T-helper 1 cell treated with Interleukin-12 subunit alpha and Interleukin-12 subunit beta and Interleukin-4 antibody, amounts not matched to agents 30 ng/mL and 1 ng/mL, for 36 hours (primary cell): Measurements from ENCODE around the gene ACTL9. TPM values are rescaled to one million over a fixed set of nuclear protein-coding genes. Genes with fewer than 3 reads are reported as not detected.

ENCODE experiments used
- intact Hi-C: fragments of 100-400 bp; cut with micrococcal nuclease; formaldehyde crosslinking; loops from one replicate; pipeline ENCODE4 v1.15.1; 2024
- total RNA-seq: library from RNA; stranded (reverse); gene quantifications from 2 replicates; pipeline ENCODE4 v1.2.3, GENCODE V29; 2022

Gene ACTL9
- total RNA-seq, 1 donor from 2014 or later: not detected

DNA sequence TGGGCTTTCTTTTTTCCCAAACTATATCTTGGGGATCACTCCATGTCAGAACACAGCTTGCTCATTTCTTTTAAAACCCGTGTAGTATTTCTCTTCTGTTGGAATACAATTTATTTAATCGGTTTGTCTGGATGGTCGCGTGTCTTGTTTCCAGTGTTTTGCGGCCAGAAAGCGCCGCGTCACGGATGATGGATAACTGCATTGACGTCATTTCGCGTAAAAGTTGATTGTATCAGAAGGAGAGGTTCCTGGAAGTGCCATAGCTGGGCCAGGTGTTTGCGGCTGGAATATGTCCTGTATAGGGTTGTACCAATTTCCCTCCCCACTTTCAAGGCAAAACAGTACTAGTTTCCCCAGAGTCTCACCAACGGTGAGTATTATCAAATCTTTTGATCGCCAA, 9.7 kb downstream of the ACTL9 start:
- intact Hi-C loops: no loop called here

DNA sequence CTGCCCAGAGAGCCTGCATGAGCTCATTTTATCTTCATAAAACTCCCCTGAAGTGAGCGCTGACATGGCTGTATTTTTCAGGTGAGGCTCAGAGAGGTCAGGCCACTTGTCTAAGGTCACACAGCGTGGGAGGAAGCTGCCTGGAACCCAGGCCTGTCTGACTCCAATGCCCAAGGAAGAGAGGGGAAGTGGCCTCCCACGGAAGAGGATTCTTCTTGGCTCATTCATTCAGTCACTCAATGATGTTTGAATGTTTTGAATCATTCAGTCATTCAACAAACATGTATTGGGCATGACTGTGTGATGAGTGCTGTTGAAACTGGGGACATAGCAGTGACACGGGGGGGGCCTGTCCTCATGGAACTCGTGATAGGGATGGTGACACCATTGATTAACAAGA, 12.0 kb downstream of the ACTL9 start:
- intact Hi-C loops: no loop called here

DNA sequence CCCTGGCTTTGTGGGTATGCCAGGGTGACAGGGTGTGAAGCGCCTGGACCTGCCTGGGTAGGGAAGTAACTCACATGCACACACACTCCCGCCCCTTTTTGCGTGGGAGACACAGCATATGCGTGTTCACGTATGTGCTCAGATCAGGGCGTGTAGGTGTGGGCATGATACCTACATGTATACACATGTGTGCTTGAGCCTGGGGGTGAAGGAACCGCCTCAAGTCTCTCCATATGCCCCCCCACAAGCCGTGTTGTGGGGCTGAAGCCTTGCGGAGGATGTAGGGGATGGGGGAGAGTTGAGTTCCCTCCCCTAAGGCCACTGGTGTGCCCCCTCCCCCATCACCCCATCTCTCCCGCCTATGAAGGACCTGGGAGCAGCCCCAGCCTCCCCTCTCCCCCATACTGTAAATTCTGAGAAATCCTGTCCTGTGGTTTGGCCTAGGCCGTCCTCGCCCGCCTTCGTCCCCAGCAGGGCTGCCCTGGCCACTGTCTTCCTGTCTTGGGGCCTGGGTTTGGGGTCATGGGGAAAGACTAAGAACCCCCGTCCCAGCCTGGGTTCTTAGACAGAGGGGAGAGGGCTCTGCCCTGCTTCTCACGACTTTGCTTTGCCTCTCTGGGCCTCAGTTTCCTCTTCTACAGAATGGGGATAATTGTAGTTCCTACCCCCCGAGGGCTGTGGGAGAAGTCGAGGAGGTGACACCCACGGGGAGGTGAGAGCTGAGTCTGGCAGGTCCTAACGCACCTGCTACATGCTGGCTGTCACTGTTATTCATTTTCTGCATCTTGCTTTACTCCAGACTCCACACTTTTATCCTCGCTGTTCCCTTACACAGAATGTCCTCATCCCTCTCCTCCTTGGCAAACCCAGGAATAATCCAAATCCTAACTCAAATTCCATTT, 14.3 kb downstream of the ACTL9 start:
- intact Hi-C loops: no loop called here

DNA sequence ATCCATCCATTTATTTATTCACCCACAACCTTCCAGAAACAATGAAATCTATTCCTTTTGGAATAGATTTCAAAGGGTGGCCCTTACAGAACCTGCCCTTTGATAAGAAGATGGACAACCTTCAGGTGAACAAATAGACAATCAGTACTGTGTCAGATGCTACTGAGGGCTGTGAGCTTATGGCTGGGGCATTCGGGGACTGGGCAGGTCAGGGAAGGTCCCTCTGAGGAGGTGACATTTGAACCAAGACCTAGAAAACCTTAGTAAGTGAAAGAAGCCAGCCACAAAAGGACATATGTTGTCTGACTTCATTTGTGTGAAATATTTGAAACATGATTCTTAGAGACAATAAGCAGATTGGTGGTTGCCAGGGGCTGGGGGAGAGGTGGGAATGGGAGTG, 15.7 kb downstream of the ACTL9 start:
- intact Hi-C loops: no loop called here

DNA sequence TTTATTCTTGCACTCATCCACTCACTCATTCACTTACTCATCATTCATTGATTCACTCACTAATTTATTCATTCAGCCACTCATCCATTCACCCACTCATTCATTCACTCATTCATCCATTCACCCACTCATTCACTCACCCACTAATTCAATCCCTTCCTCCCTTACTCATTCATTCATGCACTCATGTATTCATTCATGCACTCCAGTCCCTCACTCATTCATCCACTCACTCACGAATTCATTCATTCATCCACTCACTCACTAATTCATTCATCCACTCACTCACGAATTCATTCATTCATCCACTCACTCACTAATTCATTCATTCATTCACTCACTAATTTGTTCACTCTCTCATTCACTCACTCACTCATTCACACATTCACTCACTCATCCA, 16.1 kb downstream of the ACTL9 start:
- intact Hi-C loops: no loop called here

DNA sequence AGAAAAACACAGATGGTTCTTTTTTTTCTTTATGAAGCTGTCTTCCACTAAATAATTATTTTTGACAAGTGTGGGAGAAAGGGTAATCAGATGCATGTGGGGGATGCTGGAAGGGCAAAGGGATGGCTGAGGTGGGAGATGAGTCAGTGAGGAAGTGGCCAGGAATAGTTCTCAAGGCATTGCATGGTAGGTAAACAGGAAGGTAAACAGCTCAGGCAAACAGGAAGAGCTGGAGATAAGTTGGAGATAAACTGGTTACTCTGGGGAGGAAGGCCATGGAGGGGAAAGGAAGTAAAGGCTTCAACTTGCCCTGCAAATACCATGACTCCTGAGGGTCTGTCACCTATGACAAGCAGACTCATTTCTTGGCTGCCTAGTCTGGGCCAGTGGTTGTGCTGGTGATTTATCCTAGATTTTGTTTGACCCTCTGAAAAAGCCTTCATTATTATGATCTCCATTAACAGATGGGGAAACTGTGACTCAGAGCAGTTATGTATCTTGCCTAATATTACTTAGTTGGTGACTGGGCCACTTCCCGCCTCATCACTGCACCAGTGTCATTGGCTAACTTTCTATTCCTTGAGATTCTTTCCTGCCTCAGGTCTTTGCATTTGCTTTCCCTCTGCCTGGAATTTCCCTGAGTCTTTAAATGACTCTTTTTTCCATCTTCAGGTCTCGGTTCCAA, 17.1 kb downstream of the ACTL9 start:
- intact Hi-C loops: no loop called here

DNA sequence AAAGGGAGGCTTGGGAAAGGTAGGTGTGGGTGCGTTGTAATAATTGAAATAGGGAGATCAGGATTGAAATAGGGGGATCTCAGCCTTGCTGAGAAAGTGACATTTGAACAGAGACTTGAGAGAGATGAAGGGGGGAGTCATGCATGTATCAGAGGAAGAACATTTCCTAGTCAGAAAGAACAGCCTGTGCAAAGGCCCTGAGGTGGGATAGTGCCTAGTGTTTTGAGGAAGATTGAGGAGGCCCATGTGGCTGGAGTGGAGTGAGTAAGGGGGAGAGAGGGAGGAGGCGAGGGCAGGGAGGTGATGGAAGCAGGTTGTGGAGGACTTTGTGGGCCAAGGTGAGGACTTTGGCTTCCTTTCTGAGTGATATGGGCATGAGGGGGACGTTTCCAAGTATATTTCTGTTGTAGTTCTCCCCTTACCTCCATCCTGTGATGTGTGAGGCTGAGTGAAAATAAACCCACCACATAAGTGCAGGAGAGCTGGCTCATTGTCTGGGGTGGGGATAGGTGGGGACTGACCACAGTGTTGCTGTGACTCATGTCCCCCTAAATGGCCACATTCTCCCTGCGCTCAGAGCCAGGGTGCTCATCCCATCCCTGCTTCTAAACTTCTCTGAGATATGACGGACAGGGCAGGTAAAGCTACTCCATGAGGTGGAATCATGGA, 17.8 kb downstream of the ACTL9 start:
- intact Hi-C loops: no loop called here

DNA sequence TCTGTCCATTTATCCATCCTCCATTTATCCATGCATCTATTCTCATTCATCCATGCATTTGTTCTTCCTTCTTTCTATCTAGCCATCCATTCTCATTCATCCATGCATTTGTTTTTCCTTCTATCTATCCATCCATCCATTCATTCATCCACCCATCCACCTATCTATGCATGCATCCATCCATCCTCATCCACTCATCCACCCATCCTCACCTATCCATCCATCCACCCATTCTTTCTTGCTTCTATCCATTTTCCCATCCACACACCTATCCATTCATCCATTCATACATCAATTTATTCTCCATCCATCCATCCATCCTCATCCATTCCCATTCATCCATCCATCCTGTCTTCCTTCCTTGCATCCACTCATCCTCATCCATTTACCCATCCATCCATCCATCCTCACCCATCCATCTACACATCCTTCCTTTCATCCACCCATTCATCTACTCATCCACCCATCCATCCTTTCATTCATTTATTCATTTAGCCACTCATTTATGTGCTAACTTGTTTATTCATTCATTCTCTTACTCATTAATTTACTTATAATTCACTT, 20.3 kb downstream of the ACTL9 start:
- intact Hi-C loops: no loop called here

DNA sequence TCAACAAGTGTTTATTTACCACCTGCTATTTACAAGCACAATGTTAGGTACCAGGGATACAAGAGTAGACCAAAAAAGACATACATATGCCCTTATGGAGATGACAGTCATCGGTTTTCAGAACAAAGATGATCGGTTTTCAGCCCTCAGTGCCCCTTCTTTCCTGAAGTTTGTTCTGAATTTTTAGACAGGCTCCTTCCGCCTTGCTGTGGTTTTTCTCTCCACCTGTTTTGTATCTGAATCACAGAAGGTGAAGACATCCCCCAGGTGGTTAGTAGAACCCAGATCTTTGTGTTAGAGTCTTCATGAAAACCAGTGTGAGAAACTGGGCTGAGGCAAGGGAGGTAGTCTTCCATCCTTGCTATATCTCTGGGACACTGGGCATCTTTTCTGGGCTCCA, 23.5 kb downstream of the ACTL9 start:
- intact Hi-C loops: no loop called here

DNA sequence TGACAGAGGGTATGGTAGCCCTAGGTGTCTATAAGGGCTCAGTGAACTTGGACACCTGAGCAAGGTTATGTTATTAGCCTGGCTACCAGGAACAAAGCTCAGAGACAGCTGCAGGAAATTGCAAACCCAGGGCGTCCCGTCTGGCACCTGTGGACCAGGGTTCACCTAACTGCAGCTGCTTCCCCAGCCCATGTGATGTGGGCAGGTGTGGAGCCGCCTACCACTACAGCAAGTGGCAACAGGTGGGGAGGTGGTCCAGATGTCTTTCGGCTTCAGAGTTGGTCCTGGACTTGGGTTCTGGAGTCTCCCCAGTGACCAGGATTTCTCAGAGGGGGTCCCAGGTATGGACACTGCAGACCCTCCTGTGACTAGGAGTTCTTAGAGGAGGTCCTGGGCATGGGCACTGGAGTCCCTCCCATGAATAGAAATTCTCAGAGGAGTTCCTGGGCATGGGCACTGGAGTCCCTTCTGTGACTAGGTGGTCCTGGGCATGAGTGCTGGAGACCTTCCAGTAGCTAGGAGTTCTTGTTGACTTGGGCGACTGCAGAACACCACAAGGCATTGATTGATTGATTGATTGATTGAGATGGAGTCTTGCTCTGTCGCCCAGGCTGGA, 25.2 kb downstream of the ACTL9 start:
- intact Hi-C loops: no loop called here

DNA sequence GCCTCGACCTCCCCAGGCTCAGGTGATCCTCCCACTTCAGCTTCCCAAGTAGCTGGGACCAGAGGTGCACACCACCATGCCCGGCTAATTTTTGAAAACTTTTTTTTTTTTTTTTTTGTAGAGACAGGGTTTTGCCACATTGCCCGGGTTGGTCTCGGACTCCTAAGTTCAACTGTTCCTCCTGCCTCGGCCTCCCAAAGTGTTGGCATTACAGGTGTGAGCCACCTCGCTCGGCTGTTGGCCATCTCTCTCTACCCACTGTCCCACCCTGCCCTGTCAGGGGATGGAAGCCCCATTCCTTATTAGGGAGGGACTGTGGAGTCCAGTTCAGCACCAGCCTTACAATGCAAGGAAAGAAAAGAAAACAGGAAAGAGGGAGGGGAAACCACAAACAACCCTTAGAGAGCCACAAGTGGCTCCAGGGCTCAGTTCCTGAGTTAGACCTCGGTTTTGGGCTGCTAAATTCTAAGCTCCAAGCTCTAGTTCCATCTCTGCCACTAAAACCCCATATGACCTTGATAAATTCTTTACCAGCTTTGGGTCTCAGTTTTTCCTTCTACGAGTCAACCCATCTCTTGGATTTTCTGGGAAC, 31.7 kb downstream of the ACTL9 start:
- intact Hi-C loops: loop anchor here (1.0 kb wide), 1 partner anchor 13 kb away; no protein-coding TSS in a partner anchor

DNA sequence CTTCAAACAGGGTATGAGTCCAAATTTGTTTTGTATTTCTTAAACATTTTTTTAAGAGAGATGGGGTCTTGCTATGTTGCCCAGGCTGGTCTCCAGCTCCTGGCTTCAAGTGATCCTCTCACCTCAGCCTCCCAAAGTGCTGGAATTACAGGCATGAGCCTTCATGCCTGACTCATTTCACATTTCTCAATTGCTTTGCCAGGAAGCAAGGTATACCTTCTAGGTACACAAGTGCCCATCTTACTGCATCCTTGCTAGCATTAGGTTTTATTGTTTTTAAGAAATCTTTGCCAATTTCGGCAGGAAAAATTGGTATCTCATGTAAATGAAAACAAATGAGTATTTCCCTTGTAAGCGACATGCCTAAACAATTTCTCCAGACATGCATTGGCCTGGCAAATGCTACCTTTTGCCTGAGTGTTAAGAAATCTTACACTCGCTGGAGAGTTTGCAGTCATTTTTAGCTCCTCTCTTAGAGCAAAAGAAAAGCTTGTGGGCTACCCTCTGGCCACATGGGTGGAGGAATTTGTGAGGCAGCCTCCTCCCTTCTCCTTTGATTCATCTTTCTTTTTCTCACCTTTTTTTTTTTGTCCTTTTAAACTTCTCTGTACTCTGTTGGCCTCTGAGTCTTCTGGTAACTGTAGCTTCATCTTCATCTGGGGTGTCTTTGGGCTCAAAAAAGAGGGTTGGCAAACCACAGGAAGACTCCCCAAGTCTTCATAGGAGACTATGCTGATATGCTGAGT, 33.0 kb downstream of the ACTL9 start:
- intact Hi-C loops: loop anchor here (1.0 kb wide), 1 partner anchor 11 kb away; no protein-coding TSS in a partner anchor

DNA sequence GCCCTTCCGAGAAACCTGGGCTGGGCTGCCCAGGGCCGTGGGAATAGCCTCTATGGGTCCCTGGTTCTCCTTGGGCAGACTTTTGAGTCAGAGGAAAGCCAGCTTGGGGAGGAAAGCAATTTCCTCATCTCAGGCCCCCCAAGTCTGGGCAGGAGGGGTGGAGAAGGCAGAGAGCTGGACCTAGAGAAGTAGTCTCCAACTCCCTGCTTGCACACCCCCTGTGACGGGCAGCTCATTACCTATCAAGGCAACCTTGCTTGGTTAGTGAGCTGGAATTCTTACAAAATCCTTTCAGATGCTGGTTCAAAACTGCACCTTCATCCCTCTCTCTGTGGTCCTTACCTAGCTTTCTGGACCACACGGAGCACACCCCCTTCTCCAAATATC, 33.9 kb downstream of the ACTL9 start:
- intact Hi-C loops: no loop called here

DNA sequence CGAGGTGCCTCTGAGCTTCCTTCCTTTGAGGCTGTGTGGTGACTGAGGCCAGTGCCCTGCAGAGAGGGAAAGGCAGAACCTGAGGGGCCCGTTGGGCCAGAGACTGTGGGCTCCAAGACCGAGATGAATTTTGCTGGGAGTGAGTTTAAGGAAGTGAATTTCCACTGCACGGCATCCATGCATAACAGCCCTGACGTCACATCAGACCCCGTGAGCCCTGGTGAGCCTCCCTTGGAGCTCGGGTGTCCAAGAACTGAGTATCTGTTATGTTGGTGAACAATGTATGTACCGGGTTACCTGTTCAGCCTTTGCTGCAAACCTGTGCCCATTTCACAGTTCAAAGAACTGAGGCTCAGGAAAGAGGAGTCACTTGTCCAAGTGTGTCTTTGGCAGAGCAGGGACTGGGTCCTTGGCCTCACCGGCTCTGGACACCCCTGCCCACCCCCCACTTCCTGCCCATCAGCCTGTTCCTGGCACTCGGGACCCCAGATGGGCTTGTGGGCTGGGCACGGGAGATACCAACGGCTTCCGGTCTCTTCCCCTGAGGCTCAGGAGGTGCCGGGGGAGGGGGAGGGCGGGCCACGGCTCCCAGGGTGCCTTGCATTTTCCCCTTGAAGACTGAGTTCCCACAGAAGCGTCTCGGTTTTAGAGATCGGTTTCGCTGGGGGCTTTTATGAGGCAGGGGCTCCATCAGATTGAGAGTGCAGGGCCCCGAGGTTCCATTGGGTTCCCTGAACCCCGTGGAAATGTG, 34.5 kb downstream of the ACTL9 start:
- intact Hi-C loops: no loop called here

DNA sequence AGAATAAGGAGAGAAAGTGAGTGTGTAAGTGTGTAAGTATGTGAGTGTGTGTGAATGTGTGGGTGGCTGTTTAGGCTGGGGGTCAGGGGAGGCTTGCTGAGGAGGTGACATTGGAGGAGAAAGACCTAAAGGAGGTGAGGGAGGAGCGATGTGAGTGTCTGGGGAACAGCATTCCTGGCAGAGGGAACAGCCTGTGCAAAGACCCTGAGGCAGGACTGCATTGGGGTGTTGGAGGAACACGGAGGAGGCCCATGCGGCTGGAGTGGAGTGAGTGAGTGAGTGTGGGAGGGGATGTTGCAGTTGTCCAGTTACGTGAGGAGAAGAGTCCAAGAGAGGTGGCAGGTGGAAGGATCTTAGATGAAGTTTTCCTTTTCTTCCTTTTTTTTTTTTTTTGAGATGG, 36.3 kb downstream of the ACTL9 start:
- intact Hi-C loops: no loop called here

DNA sequence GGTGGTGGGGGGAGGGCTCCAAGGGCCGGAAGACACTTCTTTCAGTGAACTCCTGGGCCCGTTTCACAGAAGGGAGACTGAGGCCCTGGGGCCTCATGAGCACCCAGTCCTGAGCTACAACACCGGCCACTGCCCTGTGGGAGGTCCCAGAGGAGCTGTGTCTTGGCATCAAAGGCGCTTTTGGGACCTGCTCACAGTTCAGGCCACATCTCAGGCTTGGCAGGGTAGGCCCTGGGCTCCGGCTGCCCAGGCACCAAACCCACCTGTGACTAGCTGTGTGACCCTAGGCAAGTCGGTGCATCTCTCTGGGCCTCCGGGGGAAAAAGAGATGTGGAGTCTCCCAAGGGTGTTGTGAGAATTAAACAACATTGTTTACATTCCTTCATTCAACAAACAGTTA, 38.7 kb downstream of the ACTL9 start:
- intact Hi-C loops: no loop called here

DNA sequence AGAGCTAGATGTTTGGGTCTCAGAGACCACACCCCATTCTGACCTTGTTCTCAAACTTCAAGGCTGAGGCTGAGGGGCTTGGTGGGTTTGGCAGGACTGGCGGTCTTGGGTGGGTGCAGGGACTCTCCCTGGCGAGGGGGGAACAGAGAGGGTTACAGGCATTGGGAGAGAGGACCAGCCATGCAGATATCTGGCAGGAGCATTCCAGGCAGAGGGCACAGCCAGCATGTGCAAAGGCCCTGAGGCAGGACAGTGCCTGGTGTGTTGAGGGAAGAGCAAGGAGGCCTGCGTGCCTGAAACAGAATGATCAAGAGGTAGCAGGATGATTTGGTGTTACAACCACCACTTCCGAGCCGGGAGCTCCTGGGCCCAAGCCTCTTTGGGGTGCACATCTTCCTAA, 40.7 kb downstream of the ACTL9 start:
- intact Hi-C loops: no loop called here

DNA sequence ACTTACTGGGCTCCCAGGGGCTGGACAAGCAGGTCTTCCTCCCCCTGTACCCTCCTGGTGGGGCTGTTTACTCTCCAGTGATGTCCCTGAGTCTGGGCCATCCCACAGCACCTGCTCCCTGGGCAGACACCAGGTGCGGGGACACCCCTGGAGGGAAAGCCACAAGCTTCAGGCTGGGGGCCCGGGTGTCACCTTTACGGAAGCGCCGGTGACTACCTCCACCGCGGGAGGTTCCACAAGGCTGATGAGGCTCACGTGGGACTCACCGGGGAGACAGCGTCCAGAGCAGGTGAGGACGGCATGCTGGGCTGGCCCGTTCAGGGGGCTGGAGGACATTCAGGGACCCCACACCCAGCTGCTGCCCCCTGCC, 43.3 kb downstream of the ACTL9 start:
- intact Hi-C loops: no loop called here

DNA sequence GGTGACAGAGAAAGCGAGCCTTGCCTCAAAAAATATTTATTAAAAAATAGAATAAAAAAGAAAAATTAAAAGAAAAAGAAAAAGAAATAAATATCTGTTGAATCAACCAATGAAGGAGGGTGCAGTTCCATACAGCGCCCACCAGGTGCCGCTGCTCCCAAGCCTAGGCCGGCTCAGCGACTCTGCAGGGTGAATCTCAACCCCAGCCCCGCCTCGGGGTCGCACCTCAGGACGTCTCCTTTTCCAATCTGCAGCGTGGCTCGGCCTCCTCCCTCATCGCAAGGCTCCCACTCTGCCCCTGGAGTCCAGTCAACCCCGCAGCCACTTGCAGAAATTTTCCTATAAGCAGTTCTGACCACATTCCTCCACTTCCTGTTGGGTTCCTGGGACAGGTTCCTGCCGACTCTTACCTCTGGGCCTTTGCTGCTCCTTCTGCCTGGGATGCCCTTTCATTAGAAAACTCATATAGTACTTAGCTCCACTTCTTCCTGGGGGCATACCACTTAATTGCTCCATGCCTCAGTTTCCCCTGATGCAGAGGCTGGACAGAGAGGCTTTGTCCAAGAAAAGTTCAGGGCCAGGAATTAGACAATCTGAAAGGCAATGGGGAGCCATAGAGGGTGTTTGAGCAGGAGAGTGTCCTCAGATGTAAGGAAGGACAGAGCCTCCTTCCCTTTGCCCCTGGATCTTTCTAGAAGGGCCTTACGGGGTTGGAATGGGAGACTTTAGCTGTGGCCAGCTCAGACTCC, 43.8 kb downstream of the ACTL9 start:
- intact Hi-C loops: loop anchor here (1.0 kb wide), 4 partner anchors 12 to 425 kb away; partner anchors contain the start of genes MBD3L1 and ZNF558
